B cell (primary cell): ENCODE measurements around the gene SLC48A1. TPM values are rescaled to one million over a fixed set of nuclear protein-coding genes. Genes with fewer than 3 reads are reported as not detected.

Experiments
- ATAC-seq: fragments of 200-7000 bp; cut with Tn5 transposase; one replicate; pipeline ENCODE4 v1.10.0; 2021; ENCODE audit warnings: low read depth, mild to moderate bottlenecking, moderate number of reproducible peaks, moderate library complexity
- CTCF ChIA-PET: fragments of 350-600 bp; sonication (Branson Sonifier 250); formaldehyde crosslinking; loops from one replicate; lab custom pipeline; 2021; ENCODE audit warnings: antibody characterized with exemption, inconsistent platforms; lab: Charles Lee
- POLR2A ChIA-PET: fragments of 350-600 bp; sonication (Branson Sonifier 250); formaldehyde crosslinking; loops from one replicate; lab custom pipeline; 2021; ENCODE audit warnings: antibody characterized with exemption; lab: Charles Lee
- DNase-seq: peaks from one replicate; pipeline ENCODE4 v3.0.0; 2013
- H2AFZ ChIP-seq: 2 replicates; pipeline ENCODE4 v1.6.1; 2012; ENCODE audit warnings: mild to moderate bottlenecking, low read depth, low read length; ENCODE audit not compliant: insufficient read depth, poor library complexity, severe bottlenecking
- H3K27ac ChIP-seq, 2 donors: 1 replicate in 1 of 2; 2 replicates in 1 of 2; pipeline ENCODE4 v1.5.1; 2012 to 2013; ENCODE audit warnings: low read length in 2 of 2, mild to moderate bottlenecking in 2 of 2, moderate library complexity in 1 of 2
- H3K27me3 ChIP-seq, 4 experiments: fragments of 200-600 bp in 1 of 4; sonication (generic) in 1 of 4; replicated peaks in 1 of 4; 1 replicate in 2 of 4; 2 replicates in 2 of 4; pipeline versions ENCODE4 v1.6.1 to v1.7.0; 2013 to 2016; ENCODE audit warnings: low read length in 3 of 4, mild to moderate bottlenecking in 2 of 4, mixed read lengths in 1 of 4, moderate library complexity in 1 of 4; ENCODE audit not compliant: insufficient read depth in 4 of 4, control insufficient read depth in 3 of 4; ENCODE audit errors: control extremely low read depth in 1 of 4
- H3K36me3 ChIP-seq, 2 experiments: replicated peaks in 1 of 2; 1 replicate in 1 of 2; 2 replicates in 1 of 2; pipeline versions ENCODE4 v1.6.1 to v1.7.1; 2013; ENCODE audit warnings: low read length in 1 of 2; ENCODE audit not compliant: insufficient read depth in 2 of 2, control insufficient read depth in 1 of 2; ENCODE audit errors: control extremely low read depth in 1 of 2, extremely low read depth in 1 of 2
- H3K4me1 ChIP-seq, 2 donors: fragments of 200-600 bp in 1 of 2; sonication (generic) in 1 of 2; 1 replicate in 1 of 2; 2 replicates in 1 of 2; pipeline versions ENCODE4 v1.5.1 to v1.6.1; 2013 to 2017; ENCODE audit warnings: low read length in 2 of 2; ENCODE audit not compliant: control insufficient read depth in 2 of 2, insufficient read depth in 2 of 2
- H3K4me2 ChIP-seq: replicated peaks from 2 replicates; pipeline ENCODE3; 2012; ENCODE audit warnings: mild to moderate bottlenecking, low read depth, low read length; ENCODE audit not compliant: poor library complexity, severe bottlenecking
- H3K4me3 ChIP-seq, 5 experiments: fragments of 200-600 bp in 1 of 5; sonication (generic) in 1 of 5; 1 replicate in 3 of 5; 2 replicates in 2 of 5; pipeline versions ENCODE4 v1.5.1 to v1.7.0; 2011 to 2016; ENCODE audit warnings: low read length in 4 of 5, mild to moderate bottlenecking in 4 of 5, low read depth in 2 of 5, control low read depth in 1 of 5, moderate library complexity in 1 of 5; ENCODE audit not compliant: insufficient read depth in 1 of 5; ENCODE audit errors: control extremely low read depth in 1 of 5, extremely low read depth in 1 of 5
- H3K79me2 ChIP-seq: fragments of 200-600 bp; sonication (generic); one replicate; pipeline ENCODE4 v1.6.0; 2016; ENCODE audit warnings: low read length; ENCODE audit not compliant: control insufficient read depth, insufficient read depth
- H3K9ac ChIP-seq: fragments of 200-600 bp; sonication (generic); 2 replicates; pipeline ENCODE4 v1.6.1; 2017; ENCODE audit warnings: mild to moderate bottlenecking, low read length, moderate library complexity
- H3K9me3 ChIP-seq, 3 donors: one replicate each; pipeline versions ENCODE4 v1.6.1 to v1.7.1; 2013; ENCODE audit warnings: low read length in 2 of 3; ENCODE audit not compliant: control insufficient read depth in 2 of 3, insufficient read depth in 1 of 3; ENCODE audit errors: control extremely low read depth in 1 of 3
- H4K20me1 ChIP-seq: 2 replicates; pipeline ENCODE4 v1.6.0; 2012; ENCODE audit warnings: mild to moderate bottlenecking, low read length; ENCODE audit not compliant: insufficient read depth, control insufficient read depth, poor library complexity, severe bottlenecking
- H3K27ac Mint-ChIP-seq: one replicate; pipeline ENCODE4 v1.8.0; 2021; ENCODE audit warnings: mixed read lengths
- H3K27me3 Mint-ChIP-seq: one replicate; pipeline ENCODE4 v1.8.0; 2021; ENCODE audit warnings: mixed read lengths
- H3K4me1 Mint-ChIP-seq: one replicate; pipeline ENCODE4 v1.8.0; 2021; ENCODE audit warnings: mixed read lengths
- H3K4me3 Mint-ChIP-seq: one replicate; pipeline ENCODE4 v1.8.0; 2021; ENCODE audit warnings: mixed read lengths
- H3K9me3 Mint-ChIP-seq: one replicate; pipeline ENCODE4 v1.8.0; 2022; ENCODE audit warnings: mixed read lengths; ENCODE audit not compliant: insufficient read depth
- EZH2 ChIP-seq: IDR thresholded peaks from 2 replicates; pipeline ENCODE4 v1.6.1; 2012; ENCODE audit warnings: borderline replicate concordance, low read depth, mild to moderate bottlenecking, moderate library complexity, low read length; ENCODE audit not compliant: insufficient read depth, poor library complexity, severe bottlenecking
- WGBS: methylation state at CpG from one replicate; pipeline ENCODE4 v1.1.5; 2013; ENCODE audit warnings: missing lambda C conversion rate; ENCODE audit not compliant: insufficient coverage; 5-methylcytosine and 5-hydroxymethylcytosine counted together
- intact Hi-C: fragments of 100-400 bp; cut with micrococcal nuclease; formaldehyde crosslinking; loops from one replicate; pipeline ENCODE4 v1.10.0; 2022
- polyA plus RNA-seq: library from polyadenylated mRNA; depleted of rRNA; stranded (reverse); fragments of >200 nt; gene quantifications from 2 replicates; pipeline ENCODE4 v1.2.3, GENCODE V29; 2012
- total RNA-seq, 2 donors: library from RNA; stranded (reverse); fragments of 120-200 nt in 1 of 2; gene quantifications; 1 replicate in 1 of 2; 2 replicates in 1 of 2; pipeline versions ENCODE4 v1.2.3 to v1.2.4, GENCODE V29; 2013 to 2022
- TF ChIP-seq, protein P1 (sequence below): fragments of 200-600 bp; IDR thresholded peaks from one replicate; pipeline ENCODE4 v1.8.0; 2022; ENCODE audit warnings: antibody characterized with exemption, mild to moderate bottlenecking

SLC48A1 gene
- total and polyA plus RNA-seq, 2 donors (not counting 1 experiment from before 2014, with no cell fraction given), result 8.0 to 20.0 TPM

- H4K20me1 ChIP-seq, result peaks cover 10% of the 10 kb centered on the region
- no peak overlapping the region for H3K4me3 ChIP-seq
- POLR2A ChIA-PET, result interaction anchor here (2.0 kb wide), 1 partner anchor 64 kb away, joined by 7 read pairs; no protein-coding TSS in a partner anchor
- Mint-ChIP-seq H3K9me3 (no peaks in the 10 kb centered on the region), H3K27ac (no peak overlapping the region), H3K4me3 (peak overlapping the region; percentile 10), H3K4me1 (peaks cover 19% of the 10 kb centered on the region), H3K27me3 (peaks cover 4% of the 10 kb centered on the region)
- H3K4me1 ChIP-seq, result peaks cover 6 to 27% of the 10 kb centered on the region in 2 donors
- H3K9me3 ChIP-seq, result no peaks in the 10 kb centered on the region
- DNase-seq, result no peak
- intact Hi-C loops, result no loop called here
- H3K79me2 ChIP-seq, result peaks cover 24% of the 10 kb centered on the region
- H3K4me2 ChIP-seq, result no peak overlapping the region
- H2AFZ ChIP-seq, result no peak overlapping the region
- H3K27me3 ChIP-seq, result no peaks in the 10 kb centered on the region
- TF ChIP-seq, protein P1, sequence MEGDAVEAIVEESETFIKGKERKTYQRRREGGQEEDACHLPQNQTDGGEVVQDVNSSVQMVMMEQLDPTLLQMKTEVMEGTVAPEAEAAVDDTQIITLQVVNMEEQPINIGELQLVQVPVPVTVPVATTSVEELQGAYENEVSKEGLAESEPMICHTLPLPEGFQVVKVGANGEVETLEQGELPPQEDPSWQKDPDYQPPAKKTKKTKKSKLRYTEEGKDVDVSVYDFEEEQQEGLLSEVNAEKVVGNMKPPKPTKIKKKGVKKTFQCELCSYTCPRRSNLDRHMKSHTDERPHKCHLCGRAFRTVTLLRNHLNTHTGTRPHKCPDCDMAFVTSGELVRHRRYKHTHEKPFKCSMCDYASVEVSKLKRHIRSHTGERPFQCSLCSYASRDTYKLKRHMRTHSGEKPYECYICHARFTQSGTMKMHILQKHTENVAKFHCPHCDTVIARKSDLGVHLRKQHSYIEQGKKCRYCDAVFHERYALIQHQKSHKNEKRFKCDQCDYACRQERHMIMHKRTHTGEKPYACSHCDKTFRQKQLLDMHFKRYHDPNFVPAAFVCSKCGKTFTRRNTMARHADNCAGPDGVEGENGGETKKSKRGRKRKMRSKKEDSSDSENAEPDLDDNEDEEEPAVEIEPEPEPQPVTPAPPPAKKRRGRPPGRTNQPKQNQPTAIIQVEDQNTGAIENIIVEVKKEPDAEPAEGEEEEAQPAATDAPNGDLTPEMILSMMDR, result no peak
- TF ChIP-seq EZH2, result no peak
- no peak overlapping the region for H3K9ac ChIP-seq
- no peaks in the 10 kb centered on the region for H3K36me3 ChIP-seq
- no peak overlapping the region for H3K27ac ChIP-seq
- ATAC-seq, result no peak
- WGBS, result no CpG with 5 or more reads among the region's 6 CpGs
- CTCF ChIA-PET, result interaction anchor here (1.4 to 20.0 kb wide), 7 partner anchors 7 to 77 kb away, joined by 3 to 584 read pairs (median 205); partner anchors contain the start of genes ENDOU, RAPGEF3 and RPAP3
Measured at GRCh38 chr12:47771304-47771703, 1.7 kb upstream of the SLC48A1 start.

DNA sequence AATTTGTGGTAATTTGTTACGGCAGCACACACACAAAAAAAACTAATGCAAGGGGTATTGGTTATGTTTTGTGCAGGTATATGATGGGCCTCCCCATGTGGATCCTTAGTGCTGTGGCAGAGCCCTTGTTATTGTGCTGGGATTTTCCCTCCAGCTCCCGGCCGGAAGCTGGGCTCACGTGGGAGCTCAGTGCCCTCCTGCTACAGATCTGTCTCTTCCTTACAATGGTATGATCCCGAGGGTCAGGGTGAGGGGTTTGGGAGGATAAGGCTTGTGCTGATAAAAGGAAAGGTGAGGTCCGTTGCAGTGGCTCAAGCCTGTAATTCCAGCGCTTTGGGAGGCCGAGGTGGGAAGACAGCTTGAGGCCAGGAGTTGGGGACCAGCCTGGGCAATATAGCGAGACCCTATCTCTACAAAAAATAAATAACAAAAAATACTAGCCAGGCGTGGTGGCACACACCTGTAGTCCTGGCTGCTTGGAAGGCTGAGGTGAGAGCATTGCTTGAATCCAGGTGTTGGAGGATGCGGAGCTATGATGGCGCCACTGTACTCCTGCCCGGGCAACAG is 861 bp upstream of the SLC48A1 start:
- ChIA-PET CTCF (interaction anchor here (0.6 to 20.0 kb wide), 13 partner anchors 10 to 121 kb away, joined by 3 to 584 read pairs (median 4); partner anchors contain the start of genes ENDOU, HDAC7, RAPGEF3 and RPAP3), POLR2A (interaction anchor here (0.6 to 1.5 kb wide), 3 partner anchors 11 to 28 kb away, joined by 3 to 5 read pairs (median 4); partner anchors contain the start of gene RAPGEF3)
- ATAC-seq, result no peak
- Histone ChIP-seq H2AFZ (no peak overlapping the region), H3K9me3 (no peaks in the 10 kb centered on the region), H3K4me1 (peaks cover 6 to 24% of the 10 kb centered on the region in 2 donors), H3K4me2 (peak overlapping the region; percentile 84), H4K20me1 (peaks cover 16% of the 10 kb centered on the region), H3K9ac (peak overlapping the region; percentile 74), H3K79me2 (peaks cover 26% of the 10 kb centered on the region), H3K27ac (no peak overlapping the region), H3K27me3 (no peaks in the 10 kb centered on the region), H3K36me3 (no peaks in the 10 kb centered on the region), H3K4me3 (no peak overlapping the region)
- intact Hi-C loops, result loop anchor here (2.0 kb wide), 2 partner anchors 13 to 67 kb away; partner anchors contain the start of gene RAPGEF3
- no peak for TF ChIP-seq EZH2
- TF ChIP-seq, protein P1, result no peak
- H3K27me3 Mint-ChIP-seq, result peaks cover 3% of the 10 kb centered on the region
- H3K9me3 Mint-ChIP-seq, result no peaks in the 10 kb centered on the region
- DNase-seq, result no peak
- peak overlapping the region; percentile 88 for H3K4me3 Mint-ChIP-seq
- peak overlapping the region; percentile 79 for H3K27ac Mint-ChIP-seq
- H3K4me1 Mint-ChIP-seq, result peaks cover 19% of the 10 kb centered on the region
- WGBS, result 91% methylated on average over 7 of the region's 13 CpGs
